Gastroesophageal sphincter (tissue), 4 donors: ENCODE results near the gene LMX1B. TPM values are rescaled to one million over a fixed set of nuclear protein-coding genes. Genes with fewer than 3 reads are reported as not detected.

Source experiments
- total RNA-seq, 4 donors: library from RNA; depleted of rRNA; stranded (reverse); fragments of >200 nt; gene quantifications; one replicate each; pipeline ENCODE4 v1.1.0, GENCODE V29; 2016

Gene LMX1B
- total RNA-seq, 4 donors from 2014 or later: 0.13 to 0.58 (median 0.27) TPM

Other genes starting within 250 kb of the LMX1B start
- 10 to 100 TPM in 2 of 4 donors, 1 to 10 TPM in 2; 9.7 to 12.3 (median 10.7) TPM for gene ZBTB43, start 191.1 kb downstream of the LMX1B start, total RNA-seq
- gene ZBTB34, start 246.7 kb downstream of the LMX1B start, total RNA-seq: 10 to 100 TPM; 11.0 to 14.2 (median 13.5) TPM